ENCODE measurements around the gene ANTXR1.

The ANTXR1 gene

DNA sequence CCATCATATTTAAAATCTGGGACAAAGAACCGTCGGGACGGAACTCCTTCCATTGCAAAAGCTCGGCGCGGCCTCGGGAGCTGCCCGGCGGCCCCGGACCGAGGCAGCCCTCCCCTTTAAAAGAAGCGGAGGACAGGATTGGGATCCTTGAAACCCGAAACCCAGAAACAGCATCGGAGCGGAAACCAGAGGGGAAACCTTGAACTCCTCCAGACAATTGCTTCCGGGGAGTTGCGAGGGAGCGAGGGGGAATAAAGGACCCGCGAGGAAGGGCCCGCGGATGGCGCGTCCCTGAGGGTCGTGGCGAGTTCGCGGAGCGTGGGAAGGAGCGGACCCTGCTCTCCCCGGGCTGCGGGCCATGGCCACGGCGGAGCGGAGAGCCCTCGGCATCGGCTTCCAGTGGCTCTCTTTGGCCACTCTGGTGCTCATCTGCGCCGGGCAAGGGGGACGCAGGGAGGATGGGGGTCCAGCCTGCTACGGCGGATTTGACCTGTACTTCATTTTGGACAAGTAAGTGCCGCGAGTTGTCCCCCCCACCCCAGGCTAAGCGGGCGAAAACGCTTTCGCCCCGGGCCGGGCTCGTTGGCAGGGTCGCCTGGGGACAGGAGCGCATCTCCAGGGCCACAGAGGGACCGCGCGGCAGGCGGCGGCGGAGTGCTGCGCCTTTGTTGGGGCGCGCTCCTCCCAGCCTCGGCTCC is at the start of gene ANTXR1:
TSS of gene ANTXR1 (plus strand) at position 38 of the 698 bp plus-strand sequence. CDS start at position 359, 321 bp downstream.
- DNase-seq, result no peak

DNA sequence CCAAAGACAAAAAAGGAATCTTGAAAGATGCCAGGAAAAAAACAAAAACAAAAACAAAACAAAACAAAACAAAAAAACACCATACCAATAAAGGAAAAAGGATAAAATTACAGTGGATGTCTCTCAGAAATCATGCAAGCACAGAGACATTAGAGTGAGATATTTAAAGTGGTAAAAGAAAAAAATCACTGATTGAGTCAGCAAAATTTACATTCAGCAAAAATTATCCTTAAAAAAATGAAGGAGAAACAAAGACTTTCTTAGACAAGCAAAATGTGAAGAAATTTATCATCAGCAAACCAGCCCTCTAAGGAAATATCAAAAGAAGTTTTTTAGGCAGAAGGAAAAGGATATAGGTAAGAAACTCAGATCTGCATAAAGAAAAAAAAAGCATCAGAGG is 48.7 kb upstream of the ANTXR1 start:
- DNase-seq, result no peak

DNA sequence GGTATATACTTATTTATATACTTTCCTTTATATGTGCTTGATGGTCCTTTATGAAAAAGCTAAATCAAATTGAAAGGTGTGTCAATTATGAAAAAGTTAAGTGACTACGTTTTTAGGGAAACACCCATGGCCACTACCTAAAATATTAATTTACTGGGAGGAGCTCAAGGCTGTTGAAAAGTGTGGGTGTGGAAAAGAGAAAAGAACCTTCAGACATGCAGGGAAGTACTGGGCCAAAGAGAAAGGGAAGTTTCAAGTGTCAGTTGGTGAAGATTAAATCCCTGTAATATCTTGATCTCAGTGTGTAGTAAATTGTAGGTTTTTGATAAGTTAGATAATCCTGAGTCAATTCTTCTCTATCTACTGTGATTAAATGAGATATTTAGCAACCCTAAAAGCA is 44.8 kb upstream of the ANTXR1 start:
- DNase-seq, result no peak

DNA sequence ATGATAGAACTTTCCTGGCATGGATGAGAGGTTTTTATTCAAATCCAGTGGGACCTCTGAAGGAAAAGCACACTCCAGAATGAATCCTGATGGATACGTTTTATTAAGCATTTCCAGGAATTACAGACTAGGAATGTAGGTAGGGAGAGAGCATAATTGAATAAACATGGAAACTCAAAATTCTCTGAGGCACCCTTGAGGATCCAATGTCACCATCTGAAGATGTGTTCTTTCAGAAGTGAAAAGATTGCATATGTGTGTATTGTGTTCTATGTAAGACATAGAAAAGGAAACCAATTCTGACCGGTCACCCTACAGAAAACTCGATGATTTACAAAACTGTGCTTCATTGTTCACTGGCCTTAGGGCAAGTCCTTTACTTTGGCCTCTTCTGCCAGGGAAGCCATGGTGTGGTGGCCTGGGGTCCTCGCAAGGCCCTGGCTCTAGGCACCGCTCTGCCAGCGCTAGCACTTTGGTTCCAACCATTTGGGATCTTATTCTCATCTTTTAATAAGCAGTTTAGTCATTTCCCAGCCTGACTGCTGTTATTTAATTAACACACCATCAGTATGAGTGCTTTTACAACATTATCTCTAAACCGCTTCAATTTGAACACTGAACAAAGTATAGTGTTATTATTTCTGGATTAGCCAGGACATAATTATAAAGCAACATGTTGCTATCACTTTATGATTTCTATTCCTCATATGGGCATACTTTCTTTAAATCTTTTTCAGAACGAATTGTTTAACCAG is 43.1 kb upstream of the ANTXR1 start:
- DNase-seq, result no peak

DNA sequence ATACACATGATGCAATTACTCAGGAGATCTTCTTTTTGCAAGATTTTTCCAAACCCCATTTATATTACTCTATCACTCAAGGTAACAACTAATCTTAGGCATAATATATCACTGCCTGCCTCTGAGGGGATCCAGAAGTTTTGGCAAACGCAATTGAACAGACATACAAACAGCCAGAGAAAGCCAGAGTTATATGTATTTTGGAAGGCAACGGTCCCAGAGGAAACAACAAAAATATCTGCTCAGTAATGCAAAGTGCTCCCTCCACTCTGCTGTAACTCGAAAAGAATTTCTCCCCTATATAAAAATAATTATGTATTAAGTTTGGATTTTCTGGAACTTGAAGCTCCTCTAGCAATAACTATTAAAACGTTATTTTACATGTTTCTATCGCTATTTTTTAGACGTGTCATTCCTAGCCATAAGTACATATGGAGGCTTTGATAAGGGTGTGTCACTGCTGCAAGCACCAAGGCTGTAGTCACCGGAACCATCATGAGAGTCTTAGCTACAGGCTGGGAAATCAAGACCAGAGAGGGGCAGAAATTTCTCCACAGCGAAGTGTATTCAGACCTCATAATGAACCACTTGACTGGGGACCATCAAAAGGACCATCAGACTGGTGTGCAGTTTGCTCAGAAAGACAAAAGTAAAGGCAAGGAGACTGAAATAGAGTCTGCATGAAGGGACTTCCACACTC is 42.3 kb upstream of the ANTXR1 start:
- no peak for DNase-seq

DNA sequence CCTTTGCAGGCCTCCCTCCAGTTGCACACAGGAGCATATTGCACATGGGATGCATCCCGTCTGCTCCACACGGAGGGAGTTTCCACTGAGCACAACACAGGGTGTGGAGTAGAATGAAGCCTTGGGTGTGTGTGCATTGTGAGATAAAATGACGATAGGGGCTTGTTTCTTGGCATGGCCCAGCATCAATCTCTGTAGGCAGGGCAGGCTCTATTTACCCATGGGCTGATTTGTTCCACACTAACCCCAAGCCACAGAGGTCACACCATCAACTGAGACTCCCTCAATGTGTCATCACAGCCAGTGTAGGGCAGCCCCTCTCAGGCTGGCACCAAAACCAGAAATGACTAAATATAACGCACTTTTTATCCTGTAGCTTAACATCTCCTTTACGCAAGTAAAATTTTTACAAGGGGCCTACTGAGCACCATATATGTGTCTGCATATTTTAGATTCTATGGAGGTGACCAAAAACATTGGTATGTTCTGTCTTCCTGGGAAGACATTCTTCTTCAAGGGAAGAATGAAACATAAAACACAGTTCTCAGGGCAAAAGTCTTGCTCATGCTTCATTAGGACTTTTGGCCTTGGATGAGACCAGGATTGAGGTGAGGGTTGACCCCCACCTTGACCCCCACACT is 41.3 kb upstream of the ANTXR1 start:
- DNase-seq, result no peak

DNA sequence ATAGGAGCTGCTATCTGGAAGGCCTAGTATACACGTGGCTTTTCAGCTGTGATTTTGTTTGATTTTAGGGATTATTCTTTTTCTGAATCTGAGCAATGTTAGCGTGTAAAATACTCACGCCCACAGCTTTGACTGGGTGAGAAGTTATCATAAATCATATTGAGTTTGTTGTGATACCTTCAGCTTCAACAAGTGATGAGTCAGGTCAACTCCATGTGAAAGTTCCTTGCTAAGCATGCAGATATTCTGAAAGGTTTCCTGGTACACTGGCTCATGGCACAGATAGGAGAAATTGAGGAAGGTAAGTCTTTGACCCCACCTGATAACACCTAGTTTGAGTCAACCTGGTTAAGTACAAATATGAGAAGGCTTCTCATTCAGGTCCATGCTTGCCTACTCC is 38.7 kb upstream of the ANTXR1 start, which contains the start of gene GKN1:
TSS of gene GKN1 (plus strand) at position 386 of the 400 bp plus-strand sequence. CDS start 42 bp downstream, outside the sequence.
- no peak for DNase-seq

DNA sequence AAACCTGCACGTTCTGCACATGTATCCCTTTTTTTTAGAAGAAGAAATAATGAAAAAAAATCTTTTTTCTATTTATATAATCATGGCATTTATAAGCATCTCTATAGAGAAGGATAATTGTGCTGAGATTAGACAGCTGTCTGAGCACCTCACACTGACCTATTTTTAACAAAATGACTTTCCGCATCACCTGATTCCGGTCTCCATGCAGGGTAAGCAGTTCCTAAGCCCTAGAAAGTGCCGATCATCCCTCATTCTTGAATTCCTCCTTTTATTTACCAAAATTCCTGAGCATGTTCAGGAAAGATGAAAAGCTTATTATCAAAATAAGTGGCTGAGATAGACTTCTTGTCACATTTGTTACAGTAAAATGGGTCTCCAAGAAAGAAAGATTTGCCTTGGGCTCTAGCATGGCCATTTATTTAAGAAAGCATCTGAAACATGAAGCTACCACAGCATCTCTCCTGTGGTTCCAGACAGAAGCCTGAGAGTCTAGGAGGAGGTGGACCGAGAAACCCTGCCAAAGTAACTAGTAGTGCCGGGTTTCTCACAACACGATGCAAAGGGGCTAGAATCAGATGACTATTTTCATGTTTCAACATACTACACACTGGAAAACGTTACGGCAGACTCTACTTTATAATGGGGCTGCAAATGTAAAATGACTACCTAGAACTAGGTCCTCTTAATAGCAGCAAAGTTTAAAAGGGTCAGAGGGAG is 37.9 kb upstream of the ANTXR1 start:
- no peak for DNase-seq

DNA sequence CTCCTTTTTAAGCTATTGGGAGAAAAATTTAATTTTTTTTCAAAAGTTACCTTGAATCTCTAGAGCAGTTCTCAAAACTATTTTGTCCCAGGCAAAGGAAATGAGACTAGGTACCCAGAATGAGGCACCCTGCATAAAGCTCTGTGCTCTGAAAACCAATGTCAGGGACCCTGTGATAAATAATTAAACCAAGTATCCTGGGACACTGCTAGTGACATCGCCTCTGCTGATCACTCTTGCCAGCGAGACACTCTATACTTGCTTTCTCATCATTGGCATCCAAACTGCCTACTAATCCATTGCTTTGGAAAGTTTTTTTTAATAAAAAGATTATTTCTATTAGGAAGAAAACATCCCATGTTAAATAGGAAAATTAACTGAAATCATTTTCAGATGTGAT is 37.1 kb upstream of the ANTXR1 start:
- no peak for DNase-seq

DNA sequence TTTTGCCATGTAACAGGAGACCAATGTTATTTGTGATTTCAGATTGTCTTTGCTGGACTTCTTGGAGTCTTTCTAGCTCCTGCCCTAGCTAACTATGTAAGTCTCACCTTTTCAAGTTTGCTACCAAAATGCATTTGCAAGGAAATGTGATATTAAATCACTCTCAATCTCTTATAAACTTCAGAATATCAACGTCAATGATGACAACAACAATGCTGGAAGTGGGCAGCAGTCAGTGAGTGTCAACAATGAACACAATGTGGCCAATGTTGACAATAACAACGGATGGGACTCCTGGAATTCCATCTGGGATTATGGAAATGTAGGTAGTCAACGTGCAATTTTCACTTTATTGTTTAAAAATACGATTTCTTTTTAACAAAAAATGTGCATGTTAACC is 35.5 kb upstream of the ANTXR1 start:
- no peak for DNase-seq

DNA sequence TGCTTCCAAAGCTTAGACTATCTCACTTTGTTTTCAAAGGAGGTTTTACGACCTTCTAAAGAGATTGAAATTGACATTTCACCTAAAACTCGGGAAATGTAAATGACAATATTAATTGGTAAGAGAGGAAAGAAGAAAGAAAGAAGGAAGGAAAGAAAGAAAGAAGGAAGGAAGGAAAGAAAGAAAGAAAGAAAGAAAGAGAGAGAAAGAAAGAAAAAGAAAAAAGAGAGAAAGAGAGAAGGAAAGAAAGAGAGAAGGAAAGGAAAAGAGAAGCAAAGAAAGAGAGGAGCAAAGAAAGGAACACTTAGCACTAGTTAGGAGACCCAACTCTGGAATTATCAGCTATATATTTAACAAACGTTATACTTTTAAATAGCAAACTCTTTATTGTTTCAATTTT is 34.9 kb upstream of the ANTXR1 start:
- DNase-seq, result no peak

DNA sequence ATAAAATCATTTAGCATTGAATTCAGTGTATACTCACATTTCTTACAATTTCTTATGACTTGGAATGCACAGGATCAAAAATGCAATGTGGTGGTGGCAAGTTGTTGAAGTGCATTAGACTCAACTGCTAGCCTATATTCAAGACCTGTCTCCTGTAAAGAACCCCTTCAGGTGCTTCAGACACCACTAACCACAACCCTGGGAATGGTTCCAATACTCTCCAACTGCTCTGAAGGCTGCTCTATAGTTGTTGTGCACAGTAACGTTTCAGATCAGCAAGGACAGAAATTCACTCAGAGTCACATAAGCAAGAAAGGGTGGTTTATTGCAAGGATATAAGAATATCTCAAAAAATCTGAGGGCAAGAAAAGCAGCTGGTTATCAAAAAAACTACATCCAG is 32.0 kb upstream of the ANTXR1 start:
- no peak for DNase-seq

DNA sequence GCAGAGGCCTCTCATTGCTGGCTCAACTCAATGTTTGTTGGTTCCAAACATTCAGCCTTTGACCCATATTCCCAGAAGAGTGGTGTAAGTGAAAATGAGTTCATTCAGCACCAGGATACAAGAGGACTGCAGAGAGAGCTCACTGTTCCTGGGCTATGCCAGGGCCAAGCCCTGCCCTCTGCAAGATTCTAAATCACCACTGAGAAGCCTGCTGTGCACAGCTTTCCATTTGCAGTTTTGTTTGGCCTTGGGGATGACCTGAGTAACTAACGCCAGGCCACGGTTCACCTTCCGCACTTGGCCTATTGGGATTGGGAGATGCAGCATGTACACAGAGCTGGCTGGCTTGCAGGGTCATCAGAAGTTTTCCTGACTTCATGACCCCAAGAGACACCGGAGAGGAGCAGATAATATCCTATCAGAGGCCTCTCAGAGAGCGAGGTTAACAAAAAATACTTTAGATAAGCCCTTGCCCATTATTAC is 25.9 kb upstream of the ANTXR1 start:
- no peak for DNase-seq

DNA sequence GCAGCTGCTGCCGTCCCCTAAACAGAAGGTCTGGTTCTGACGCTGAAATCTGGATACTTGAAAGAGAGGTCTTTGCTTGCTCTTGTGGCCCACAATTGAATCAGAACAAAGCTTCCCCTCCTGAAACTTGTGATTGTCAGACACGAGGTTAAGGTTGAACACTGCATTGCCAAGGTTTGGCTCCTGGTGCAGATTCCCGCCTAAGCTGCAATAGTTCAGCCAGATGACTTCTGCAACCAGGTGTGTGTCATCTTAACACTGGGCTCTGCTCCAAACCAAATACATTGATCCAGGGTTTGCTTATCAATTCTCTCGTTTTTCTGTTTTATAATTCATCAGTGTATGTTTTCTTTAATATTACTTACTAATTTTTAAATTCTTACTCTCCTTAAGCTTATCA is 23.9 kb upstream of the ANTXR1 start:
- no peak for DNase-seq

DNA sequence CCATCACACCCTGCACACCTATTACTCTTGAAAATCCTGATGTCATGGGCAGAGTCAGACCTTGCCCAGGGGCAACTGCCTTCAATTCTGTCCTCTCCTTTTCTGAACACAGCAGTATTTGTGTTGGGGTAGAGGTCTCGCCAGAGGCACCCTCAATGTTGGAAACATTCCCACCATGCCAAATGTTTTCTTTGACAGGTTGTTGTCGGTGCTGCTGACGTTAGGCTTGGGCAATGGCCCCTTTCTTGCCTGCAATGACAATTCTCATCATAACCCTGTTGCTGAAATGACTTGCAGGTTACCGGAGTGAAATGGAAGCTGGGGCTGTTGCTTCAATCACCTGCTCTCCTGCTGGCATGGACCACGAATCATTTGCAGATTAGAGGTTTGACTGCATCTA is 20.6 kb upstream of the ANTXR1 start:
- no peak for DNase-seq

DNA sequence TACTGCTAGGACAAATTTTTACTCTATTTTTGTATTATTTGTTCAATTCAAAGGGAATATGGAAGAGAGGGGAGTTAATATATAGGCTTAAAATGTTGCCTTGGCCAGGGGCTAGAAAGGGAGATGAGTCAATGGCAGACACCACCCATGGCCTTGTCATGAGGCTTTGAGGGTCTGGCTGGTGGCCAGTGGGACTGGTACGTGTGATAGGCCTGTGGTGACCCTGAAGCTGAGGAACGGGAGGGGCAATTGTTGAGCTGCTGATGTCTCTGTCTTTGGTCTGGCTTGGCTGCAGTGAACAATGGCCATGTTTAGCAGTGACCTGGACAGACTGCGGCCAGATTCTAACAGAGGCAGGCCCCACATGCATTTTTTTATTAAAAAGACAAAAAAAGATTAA is 20.0 kb upstream of the ANTXR1 start:
- DNase-seq, result no peak

DNA sequence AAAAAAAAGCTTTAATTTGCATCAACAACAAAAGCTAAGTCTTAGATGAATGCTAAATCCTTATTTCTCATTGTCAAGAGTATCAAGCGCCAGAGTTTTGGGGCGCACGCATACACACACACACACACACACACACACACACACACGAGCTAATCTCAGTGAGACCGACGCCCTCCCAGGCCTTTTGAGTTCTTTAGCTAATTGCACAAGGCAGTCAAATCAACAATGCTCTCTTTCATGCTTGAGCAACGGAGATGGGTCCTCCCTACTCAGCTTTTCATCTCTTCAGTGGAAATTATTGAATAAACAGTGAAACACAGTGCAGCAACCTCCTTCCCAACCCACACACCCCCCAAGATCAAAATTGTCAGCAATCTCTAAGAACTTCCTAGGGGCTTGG is 19.3 kb upstream of the ANTXR1 start:
- DNase-seq, result no peak

DNA sequence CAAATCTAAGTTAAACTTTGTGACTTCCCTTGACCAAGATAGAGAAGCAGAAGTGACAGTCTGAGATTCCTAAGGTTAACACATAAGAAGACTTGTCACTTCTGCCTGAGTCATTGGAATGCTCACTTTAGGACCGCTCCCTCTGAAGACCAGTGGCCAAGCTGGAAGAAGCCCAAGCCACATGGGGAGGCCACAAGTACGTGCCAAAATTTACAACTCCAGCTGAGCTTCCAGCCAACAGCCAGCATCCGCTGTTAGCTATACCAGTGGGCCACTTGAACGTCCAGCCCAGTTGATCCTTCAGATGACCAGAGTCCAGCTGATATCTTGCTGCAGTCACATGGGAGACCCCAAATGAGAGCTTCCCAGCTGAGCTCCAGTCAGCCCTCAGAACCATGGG is 18.1 kb upstream of the ANTXR1 start:
- DNase-seq, result no peak

DNA sequence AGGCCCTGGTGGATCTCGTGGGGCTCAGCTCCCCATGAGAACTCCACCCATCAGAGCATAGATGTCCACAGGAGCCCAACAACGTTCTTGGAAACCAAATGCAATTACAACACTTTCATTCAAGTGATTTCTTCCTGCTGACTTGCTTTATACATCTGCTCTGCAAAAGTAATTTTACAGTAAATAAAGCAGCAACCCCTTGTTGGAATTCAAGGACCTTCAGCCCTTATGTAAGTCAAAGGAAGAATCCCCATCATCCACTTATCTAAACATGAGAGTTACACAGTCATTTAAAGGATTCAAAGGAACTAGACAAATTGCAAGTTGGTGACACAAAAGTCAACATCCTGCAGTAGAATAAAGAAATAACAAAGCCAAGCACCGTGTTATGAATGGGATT is 17.1 kb upstream of the ANTXR1 start:
- DNase-seq, result no peak

DNA sequence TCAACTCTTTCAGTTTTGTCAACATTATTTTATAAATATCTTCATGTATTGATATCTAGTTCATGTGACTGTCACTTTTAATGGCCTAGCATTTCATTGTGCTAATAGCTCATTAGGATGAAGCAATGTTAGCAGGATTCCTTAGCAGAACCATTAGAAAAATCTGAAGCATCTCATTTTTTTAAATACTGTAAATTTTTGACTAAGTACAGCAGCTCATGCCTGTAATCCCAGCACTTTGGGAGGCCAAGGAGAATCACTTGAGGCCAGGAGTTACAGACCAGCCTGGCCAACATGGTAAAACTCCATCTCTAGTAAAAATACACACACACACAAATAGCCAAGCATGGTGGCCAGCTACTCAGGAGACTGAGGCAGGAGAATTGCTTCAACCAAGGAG is 15.6 kb upstream of the ANTXR1 start:
- no peak for DNase-seq

DNA sequence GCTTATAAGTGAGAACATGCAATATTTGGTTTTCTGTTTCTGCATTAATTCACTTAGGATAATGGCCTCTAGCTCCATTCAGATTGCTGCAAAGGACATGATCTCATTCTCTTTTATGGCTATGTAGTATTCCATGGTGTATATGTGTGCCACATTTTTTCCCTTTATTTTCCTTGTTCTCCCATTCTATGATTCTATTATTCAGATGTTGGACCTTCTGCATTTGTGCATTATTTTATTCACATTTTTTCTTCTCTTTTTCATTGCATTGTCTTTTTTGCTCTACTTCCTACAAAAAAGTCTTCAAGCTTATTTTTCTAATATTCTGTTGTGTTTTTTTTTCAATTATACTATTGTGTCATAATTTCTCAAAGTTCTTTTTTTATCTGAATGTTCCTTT is 11.1 kb upstream of the ANTXR1 start:
- DNase-seq, result no peak

DNA sequence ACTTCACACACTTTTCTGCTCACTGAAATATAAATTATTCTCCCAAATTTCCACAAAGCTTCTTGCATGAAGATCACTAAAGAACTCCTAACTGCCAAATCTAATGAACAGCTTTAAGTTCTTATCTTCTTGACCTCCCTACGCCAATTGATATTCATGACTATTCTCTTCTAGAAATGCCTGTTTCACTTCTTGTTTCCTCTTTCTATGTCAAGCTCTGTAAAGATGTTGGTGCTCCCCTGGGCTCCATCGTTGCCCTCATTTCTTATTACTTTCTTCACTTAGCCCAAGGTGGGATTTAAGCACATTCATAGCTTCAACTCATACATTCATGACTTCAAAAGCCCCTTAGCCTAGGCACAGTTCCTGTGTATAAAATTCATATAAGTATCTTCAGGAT is 9.2 kb upstream of the ANTXR1 start:
- DNase-seq, result no peak

DNA sequence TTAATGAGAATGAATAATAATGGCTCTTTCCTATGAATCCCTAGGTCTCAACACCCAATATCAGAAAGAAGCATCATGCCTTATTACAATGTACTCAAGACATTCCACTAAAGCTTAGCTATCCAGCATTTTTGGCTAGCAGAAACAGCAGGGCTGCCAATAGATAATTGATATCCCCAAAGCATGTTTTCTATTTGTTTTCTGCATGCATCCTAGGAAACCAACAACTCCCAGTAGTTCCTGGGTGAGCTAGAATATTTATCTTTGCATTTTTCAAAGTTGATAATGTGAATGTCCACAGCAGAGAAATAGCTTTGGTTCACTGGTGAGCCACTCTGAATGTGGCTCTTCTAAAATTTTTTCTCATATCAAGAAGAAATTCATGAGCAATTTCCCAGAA is 5.8 kb upstream of the ANTXR1 start:
- DNase-seq, result no peak
